HepG2 (cell line): Measurements from ENCODE around the gene FOXR1. TPM values are rescaled to one million over a fixed set of nuclear protein-coding genes. Genes with fewer than 3 reads are reported as not detected.

Experiments
- HIC2 ChIP-seq: sonication (generic); formaldehyde crosslinking; IDR thresholded peaks from 2 replicates; pipeline ENCODE4 v1.9.0; 2022; ENCODE audit warnings: low read depth, missing genetic modification reagents
- NFIC ChIP-seq: IDR thresholded peaks from 2 replicates; pipeline ENCODE4 v1.6.1; 2012; ENCODE audit warnings: mild to moderate bottlenecking, low read length, inconsistent platforms
- NR2F1 ChIP-seq, 2 experiments: fragments of 450-650 bp in 1 of 2; formaldehyde crosslinking in 1 of 2; IDR thresholded peaks; 2 replicates each; pipeline versions ENCODE4 v1.5.0 to v1.6.1; 2016 to 2020; ENCODE audit warnings: mild to moderate bottlenecking in 1 of 2, missing compliant biosample characterization in 1 of 2, missing genetic modification reagents in 1 of 2, moderate library complexity in 1 of 2
- PLRG1 ChIP-seq: fragments of 450-650 bp; conservative IDR thresholded peaks from 2 replicates; pipeline ENCODE4 v1.6.1; 2016
- RBM22 ChIP-seq: fragments of 200-400 bp; formaldehyde crosslinking; optimal IDR thresholded peaks from 2 replicates; pipeline ENCODE3; 2017; ENCODE audit warnings: mild to moderate bottlenecking, low read length, moderate library complexity
- RXRA ChIP-seq: sonication (generic); formaldehyde crosslinking; IDR thresholded peaks from 2 replicates; pipeline ENCODE4 v1.5.1; 2020; ENCODE audit warnings: missing genetic modification reagents
- SCMH1 ChIP-seq: sonication (generic); formaldehyde crosslinking; IDR thresholded peaks from 2 replicates; pipeline ENCODE4 v1.9.0; 2021; ENCODE audit warnings: missing genetic modification reagents, mild to moderate bottlenecking, borderline replicate concordance
- SOX6 ChIP-seq, 2 experiments: fragments of 450-650 bp in 1 of 2; sonication (generic) in 1 of 2; formaldehyde crosslinking in 1 of 2; IDR thresholded peaks; 2 replicates each; pipeline versions ENCODE4 v1.4.0 to v1.6.1; 2017 to 2020; ENCODE audit warnings: antibody characterized with exemption in 1 of 2, mild to moderate bottlenecking in 1 of 2, missing genetic modification reagents in 1 of 2
- TAF15 ChIP-seq: fragments of 200-400 bp; formaldehyde crosslinking; IDR thresholded peaks from one replicate; pipeline ENCODE4 v1.6.1; 2018; ENCODE audit warnings: mild to moderate bottlenecking, low read depth, low read length; ENCODE audit not compliant: poor library complexity, severe bottlenecking
- ZNF644 ChIP-seq: IDR thresholded peaks from 2 replicates; pipeline ENCODE4 v1.6.1; 2016; ENCODE audit warnings: low read depth
- polyA plus RNA-seq, 8 experiments: library from polyadenylated mRNA; depleted of rRNA in 3 of 8; stranded (reverse) in 7 of 8; unstranded in 1 of 8; fragments of >200 nt; fragmentation: Illumina TruSeq in 4 of 8; extraction: Trizol in 4 of 8; gene quantifications; 2 replicates each; pipeline versions ENCODE4 v1.2.1 to v1.2.3, GENCODE V29; 2011 to 2016; ENCODE audit warnings: low read depth in 4 of 8, missing spikeins in 1 of 8, mixed read lengths in 1 of 8; ENCODE audit not compliant: insufficient read depth in 1 of 8
- total RNA-seq, 5 experiments: library from RNA; depleted of rRNA; stranded (reverse); fragments of >200 nt; fragmentation: Illumina TruSeq; extraction: Trizol; gene quantifications; 2 replicates each; pipeline ENCODE4 v1.2.3, GENCODE V29; 2016; ENCODE audit warnings: low read depth in 1 of 5
- TF ChIP-seq, protein P1 (sequence below): sonication (generic); formaldehyde crosslinking; IDR thresholded peaks from 2 replicates; pipeline ENCODE4 v1.4.0; 2020; ENCODE audit warnings: missing genetic modification reagents
- TF ChIP-seq, protein P2 (sequence below): sonication (generic); formaldehyde crosslinking; IDR thresholded peaks from 2 replicates; pipeline ENCODE4 v1.4.0; 2020; ENCODE audit warnings: missing genetic modification reagents, borderline replicate concordance
- TF ChIP-seq, protein P3 (sequence below): sonication (generic); formaldehyde crosslinking; IDR thresholded peaks from 2 replicates; pipeline ENCODE4 v1.8.1; 2023; ENCODE audit warnings: missing genetic modification reagents, mild to moderate bottlenecking, borderline replicate concordance
- TF ChIP-seq, protein P4 (sequence below): sonication (generic); formaldehyde crosslinking; IDR thresholded peaks from 2 replicates; pipeline ENCODE4 v1.4.0; 2020; ENCODE audit warnings: missing genetic modification reagents

Gene FOXR1
- total and polyA plus RNA-seq, 2 of the 13 experiments (the other 11 are each of a cell fraction or from before 2014, with no cell fraction given) = not detected

DNA sequence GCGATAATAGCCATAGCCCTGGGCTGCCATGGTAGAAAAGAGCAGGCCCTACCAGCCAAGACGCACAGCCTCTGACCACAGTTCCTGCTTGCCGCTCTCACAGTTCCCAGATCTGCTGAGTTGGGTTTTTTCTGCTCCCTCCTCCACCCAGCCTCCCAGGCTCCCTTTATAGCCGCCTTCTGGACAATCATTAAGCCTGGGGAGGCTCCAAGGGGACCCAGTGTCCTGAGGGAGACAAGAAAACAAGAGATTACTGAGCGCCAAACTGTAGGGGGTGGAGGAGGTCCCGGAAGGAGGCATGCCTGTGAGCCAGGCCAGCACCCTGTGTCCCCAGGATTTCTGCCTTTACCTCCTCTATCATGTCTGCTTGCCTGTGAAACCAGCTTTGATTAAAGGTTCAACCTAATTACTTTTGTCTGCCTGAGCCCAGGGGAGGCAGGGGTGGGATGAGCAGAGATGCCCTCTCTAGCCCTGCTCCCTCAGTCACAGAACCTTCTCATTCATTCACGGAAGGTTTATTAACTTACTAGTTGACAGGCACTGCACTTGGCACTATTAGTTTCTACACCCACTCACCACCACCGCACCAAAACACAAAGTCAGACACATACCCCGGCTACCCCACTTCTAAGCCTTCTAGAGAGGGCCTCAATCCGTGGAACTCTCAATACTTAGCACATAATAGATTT is 57.9 kb downstream of the FOXR1 start (continued):
- TF ChIP-seq SCMH1 (CRISPR knock-in tag) (no peak), SOX6 (IDR thresholded peaks at IDR 0.05) (no peak), SOX6 (CRISPR knock-in tag; IDR thresholded peaks at IDR 0.05) (peak; percentile 37; the same call in 1 of the 2 replicates), PLRG1 (no peak), NR2F1 (CRISPR knock-in tag; IDR thresholded peaks at IDR 0.05) (0 out of 4 replicates have a peak, but pooled peaks of 1 of the 2 experiments have one; percentile 15), TAF15 (no peak), HIC2 (no peak), RBM22 (peak; percentile 48), NFIC (no peak), RXRA (CRISPR knock-in tag) (no peak), ZNF644 (CRISPR knock-in tag) (no peak)
- TF ChIP-seq, protein P1, sequence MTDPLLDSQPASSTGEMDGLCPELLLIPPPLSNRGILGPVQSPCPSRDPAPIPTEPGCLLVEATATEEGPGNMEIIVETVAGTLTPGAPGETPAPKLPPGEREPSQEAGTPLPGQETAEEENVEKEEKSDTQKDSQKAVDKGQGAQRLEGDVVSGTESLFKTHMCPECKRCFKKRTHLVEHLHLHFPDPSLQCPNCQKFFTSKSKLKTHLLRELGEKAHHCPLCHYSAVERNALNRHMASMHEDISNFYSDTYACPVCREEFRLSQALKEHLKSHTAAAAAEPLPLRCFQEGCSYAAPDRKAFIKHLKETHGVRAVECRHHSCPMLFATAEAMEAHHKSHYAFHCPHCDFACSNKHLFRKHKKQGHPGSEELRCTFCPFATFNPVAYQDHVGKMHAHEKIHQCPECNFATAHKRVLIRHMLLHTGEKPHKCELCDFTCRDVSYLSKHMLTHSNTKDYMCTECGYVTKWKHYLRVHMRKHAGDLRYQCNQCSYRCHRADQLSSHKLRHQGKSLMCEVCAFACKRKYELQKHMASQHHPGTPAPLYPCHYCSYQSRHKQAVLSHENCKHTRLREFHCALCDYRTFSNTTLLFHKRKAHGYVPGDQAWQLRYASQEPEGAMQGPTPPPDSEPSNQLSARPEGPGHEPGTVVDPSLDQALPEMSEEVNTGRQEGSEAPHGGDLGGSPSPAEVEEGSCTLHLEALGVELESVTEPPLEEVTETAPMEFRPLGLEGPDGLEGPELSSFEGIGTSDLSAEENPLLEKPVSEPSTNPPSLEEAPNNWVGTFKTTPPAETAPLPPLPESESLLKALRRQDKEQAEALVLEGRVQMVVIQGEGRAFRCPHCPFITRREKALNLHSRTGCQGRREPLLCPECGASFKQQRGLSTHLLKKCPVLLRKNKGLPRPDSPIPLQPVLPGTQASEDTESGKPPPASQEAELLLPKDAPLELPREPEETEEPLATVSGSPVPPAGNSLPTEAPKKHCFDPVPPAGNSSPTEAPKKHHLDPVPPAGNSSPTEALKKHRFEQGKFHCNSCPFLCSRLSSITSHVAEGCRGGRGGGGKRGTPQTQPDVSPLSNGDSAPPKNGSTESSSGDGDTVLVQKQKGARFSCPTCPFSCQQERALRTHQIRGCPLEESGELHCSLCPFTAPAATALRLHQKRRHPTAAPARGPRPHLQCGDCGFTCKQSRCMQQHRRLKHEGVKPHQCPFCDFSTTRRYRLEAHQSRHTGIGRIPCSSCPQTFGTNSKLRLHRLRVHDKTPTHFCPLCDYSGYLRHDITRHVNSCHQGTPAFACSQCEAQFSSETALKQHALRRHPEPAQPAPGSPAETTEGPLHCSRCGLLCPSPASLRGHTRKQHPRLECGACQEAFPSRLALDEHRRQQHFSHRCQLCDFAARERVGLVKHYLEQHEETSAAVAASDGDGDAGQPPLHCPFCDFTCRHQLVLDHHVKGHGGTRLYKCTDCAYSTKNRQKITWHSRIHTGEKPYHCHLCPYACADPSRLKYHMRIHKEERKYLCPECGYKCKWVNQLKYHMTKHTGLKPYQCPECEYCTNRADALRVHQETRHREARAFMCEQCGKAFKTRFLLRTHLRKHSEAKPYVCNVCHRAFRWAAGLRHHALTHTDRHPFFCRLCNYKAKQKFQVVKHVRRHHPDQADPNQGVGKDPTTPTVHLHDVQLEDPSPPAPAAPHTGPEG (CRISPR knock-in tag) = no peak
- TF ChIP-seq, protein P2, sequence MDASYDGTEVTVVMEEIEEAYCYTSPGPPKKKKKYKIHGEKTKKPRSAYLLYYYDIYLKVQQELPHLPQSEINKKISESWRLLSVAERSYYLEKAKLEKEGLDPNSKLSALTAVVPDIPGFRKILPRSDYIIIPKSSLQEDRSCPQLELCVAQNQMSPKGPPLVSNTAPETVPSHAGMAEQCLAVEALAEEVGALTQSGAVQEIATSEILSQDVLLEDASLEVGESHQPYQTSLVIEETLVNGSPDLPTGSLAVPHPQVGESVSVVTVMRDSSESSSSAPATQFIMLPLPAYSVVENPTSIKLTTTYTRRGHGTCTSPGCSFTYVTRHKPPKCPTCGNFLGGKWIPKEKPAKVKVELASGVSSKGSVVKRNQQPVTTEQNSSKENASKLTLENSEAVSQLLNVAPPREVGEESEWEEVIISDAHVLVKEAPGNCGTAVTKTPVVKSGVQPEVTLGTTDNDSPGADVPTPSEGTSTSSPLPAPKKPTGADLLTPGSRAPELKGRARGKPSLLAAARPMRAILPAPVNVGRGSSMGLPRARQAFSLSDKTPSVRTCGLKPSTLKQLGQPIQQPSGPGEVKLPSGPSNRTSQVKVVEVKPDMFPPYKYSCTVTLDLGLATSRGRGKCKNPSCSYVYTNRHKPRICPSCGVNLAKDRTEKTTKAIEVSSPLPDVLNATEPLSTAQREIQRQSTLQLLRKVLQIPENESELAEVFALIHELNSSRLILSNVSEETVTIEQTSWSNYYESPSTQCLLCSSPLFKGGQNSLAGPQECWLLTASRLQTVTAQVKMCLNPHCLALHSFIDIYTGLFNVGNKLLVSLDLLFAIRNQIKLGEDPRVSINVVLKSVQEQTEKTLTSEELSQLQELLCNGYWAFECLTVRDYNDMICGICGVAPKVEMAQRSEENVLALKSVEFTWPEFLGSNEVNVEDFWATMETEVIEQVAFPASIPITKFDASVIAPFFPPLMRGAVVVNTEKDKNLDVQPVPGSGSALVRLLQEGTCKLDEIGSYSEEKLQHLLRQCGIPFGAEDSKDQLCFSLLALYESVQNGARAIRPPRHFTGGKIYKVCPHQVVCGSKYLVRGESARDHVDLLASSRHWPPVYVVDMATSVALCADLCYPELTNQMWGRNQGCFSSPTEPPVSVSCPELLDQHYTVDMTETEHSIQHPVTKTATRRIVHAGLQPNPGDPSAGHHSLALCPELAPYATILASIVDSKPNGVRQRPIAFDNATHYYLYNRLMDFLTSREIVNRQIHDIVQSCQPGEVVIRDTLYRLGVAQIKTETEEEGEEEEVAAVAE (CRISPR knock-in tag) = no peak; the same call in 1 of the 2 replicates
- TF ChIP-seq, protein P3, sequence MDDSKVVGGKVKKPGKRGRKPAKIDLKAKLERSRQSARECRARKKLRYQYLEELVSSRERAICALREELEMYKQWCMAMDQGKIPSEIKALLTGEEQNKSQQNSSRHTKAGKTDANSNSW (CRISPR knock-in tag) = no peak
- TF ChIP-seq, protein P4, sequence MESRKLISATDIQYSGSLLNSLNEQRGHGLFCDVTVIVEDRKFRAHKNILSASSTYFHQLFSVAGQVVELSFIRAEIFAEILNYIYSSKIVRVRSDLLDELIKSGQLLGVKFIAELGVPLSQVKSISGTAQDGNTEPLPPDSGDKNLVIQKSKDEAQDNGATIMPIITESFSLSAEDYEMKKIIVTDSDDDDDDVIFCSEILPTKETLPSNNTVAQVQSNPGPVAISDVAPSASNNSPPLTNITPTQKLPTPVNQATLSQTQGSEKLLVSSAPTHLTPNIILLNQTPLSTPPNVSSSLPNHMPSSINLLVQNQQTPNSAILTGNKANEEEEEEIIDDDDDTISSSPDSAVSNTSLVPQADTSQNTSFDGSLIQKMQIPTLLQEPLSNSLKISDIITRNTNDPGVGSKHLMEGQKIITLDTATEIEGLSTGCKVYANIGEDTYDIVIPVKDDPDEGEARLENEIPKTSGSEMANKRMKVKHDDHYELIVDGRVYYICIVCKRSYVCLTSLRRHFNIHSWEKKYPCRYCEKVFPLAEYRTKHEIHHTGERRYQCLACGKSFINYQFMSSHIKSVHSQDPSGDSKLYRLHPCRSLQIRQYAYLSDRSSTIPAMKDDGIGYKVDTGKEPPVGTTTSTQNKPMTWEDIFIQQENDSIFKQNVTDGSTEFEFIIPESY (CRISPR knock-in tag) = no peak
